ENCODE results near the gene NUMBL. TPM values are rescaled to one million over a fixed set of nuclear protein-coding genes. Genes with fewer than 3 reads are reported as not detected.

NUMBL gene
- total and polyA plus RNA-seq, 4 experiments from 2014 or later, result 0.35 to 20.2 (median 8.7) TPM

DNA sequence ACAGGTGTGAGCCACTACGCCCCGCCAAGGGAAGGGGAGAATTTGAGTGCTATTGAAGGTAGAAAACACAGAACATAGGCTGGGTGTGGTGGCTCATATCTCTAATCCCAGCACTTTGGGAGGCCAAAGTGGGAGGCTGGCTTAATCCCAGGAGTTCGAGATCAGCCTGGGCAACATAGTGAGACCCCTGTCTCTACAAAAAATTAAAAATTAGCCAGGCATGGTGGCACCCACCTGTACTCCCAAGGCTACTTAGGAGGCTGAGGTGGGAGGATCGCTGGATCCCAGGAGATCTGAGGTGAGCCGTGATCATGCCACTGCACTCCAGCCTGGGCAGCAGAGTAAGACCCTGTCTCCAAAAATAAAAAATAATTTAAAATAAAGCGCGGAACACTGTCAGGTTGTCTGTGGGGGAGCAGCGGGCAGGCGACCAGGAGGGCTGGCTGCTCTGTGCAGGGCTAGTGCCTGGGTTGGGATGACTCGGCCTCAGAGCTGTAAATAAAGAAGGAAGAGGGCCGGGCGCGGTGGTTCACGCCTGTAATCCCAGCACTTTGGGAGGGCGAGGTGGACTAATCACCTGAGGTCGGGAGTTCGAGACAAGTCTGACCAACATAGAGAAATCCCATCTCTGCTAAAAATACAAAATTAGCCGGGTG lies 48.3 kb downstream of the NUMBL start:
- intact Hi-C loops (cut with micrococcal nuclease), result no loop called here
- H3K4me1 ChIP-seq (ENCODE audit: insufficient read depth, low read length), result no peaks in the 10 kb centered on the region
- CTCF ChIA-PET (ENCODE audit: partially characterized antibody), result interaction anchor here (2.6 kb wide), 1 partner anchor 7 kb away, joined by 15 read pairs; no protein-coding TSS in a partner anchor
- no peaks in the 10 kb centered on the region for H3K27me3 ChIP-seq (ENCODE audit: insufficient read depth, low read length)
- Mint-ChIP-seq H3K27me3 (peaks cover 2 to 8% of the 10 kb centered on the region in 2 donors), H3K9me3 (no peaks in the 10 kb centered on the region), H3K4me1 (peaks cover 0 to 3% (median 2%) of the 10 kb centered on the region in 4 donors), H3K27ac (no peak overlapping the region), H3K4me3 (no peak overlapping the region), H3K36me3 (no peaks in the 10 kb centered on the region)
- DNase-seq, result no peak
- no peak overlapping the region for H3K27ac ChIP-seq (ENCODE audit: low read depth, low read length)
- H3K36me3 ChIP-seq (ENCODE audit: insufficient read depth, low read length), result no peaks in the 10 kb centered on the region
- no peaks in the 10 kb centered on the region for H3K9me3 ChIP-seq (ENCODE audit: control insufficient read depth in 1 of 2, low read length in 2 of 2)
- H3K4me3 ChIP-seq (ENCODE audit: low read length in 2 of 2), result no peak overlapping the region
- POLR2A ChIA-PET (ENCODE audit: partially characterized antibody), result no interaction called here

GRCh38 chr19:40641281-40641680 lies 49.2 kb downstream of the NUMBL start:
- no peak overlapping the region for H3K4me3 Mint-ChIP-seq
- CTCF ChIA-PET (ENCODE audit: partially characterized antibody), result no interaction called here
- H3K27me3 Mint-ChIP-seq, result peaks cover 2 to 8% of the 10 kb centered on the region in 2 donors

GRCh38 chr19:40640744-40641143 lies 49.7 kb downstream of the NUMBL start:
- Mint-ChIP-seq H3K27me3 (peaks cover 2 to 4% of the 10 kb centered on the region in 2 donors), H3K4me1 (peaks cover 0 to 3% (median 2%) of the 10 kb centered on the region in 4 donors), H3K9me3 (no peaks in the 10 kb centered on the region), H3K27ac (peak overlapping the region in 1 of 7 donors; percentile 61), H3K36me3 (no peaks in the 10 kb centered on the region), H3K4me3 (no peak overlapping the region)
- Histone ChIP-seq H3K4me1 (ENCODE audit: insufficient read depth, low read length) (no peaks in the 10 kb centered on the region), H3K4me3 (ENCODE audit: low read length in 2 of 2) (no peak overlapping the region), H3K27ac (ENCODE audit: low read depth, low read length) (no peak overlapping the region), H3K36me3 (ENCODE audit: insufficient read depth, low read length) (no peaks in the 10 kb centered on the region), H3K27me3 (ENCODE audit: insufficient read depth, low read length) (no peaks in the 10 kb centered on the region), H3K9me3 (ENCODE audit: control insufficient read depth in 1 of 2, low read length in 2 of 2) (no peaks in the 10 kb centered on the region)
- POLR2A ChIA-PET (ENCODE audit: partially characterized antibody), result no interaction called here
- DNase-seq, result no peak
- CTCF ChIA-PET (ENCODE audit: partially characterized antibody), result no interaction called here
- intact Hi-C loops (cut with micrococcal nuclease), result no loop called here

More at GRCh38 chr19:40641281-40641680, 49.2 kb downstream of the NUMBL start:
- Mint-ChIP-seq H3K27ac (peak overlapping the region in 1 of 7 donors; percentile 61), H3K4me1 (peaks cover 0 to 3% (median 2%) of the 10 kb centered on the region in 4 donors), H3K9me3 (no peaks in the 10 kb centered on the region), H3K36me3 (no peaks in the 10 kb centered on the region)
- intact Hi-C loops (cut with micrococcal nuclease), result no loop called here
- Histone ChIP-seq H3K36me3 (ENCODE audit: insufficient read depth, low read length) (no peaks in the 10 kb centered on the region), H3K27ac (ENCODE audit: low read depth, low read length) (no peak overlapping the region), H3K27me3 (ENCODE audit: insufficient read depth, low read length) (no peaks in the 10 kb centered on the region), H3K9me3 (ENCODE audit: control insufficient read depth in 1 of 2, low read length in 2 of 2) (no peaks in the 10 kb centered on the region), H3K4me1 (ENCODE audit: insufficient read depth, low read length) (no peaks in the 10 kb centered on the region), H3K4me3 (ENCODE audit: low read length in 2 of 2) (no peak overlapping the region)
- no peak for DNase-seq
- POLR2A ChIA-PET (ENCODE audit: partially characterized antibody), result no interaction called here

GRCh38 chr19:40639638-40639982 lies 50.8 kb downstream of the NUMBL start:
- CTCF ChIA-PET (ENCODE audit: partially characterized antibody), result interaction anchor here (0.6 to 2.3 kb wide), 3 partner anchors 34 to 304 kb away, joined by 3 to 7 read pairs (median 4); no protein-coding TSS in a partner anchor
- peaks cover under 1 to 5% (median 3%) of the 10 kb centered on the region in 4 donors for H3K4me1 Mint-ChIP-seq
- no peak for DNase-seq
- peaks cover 2% of the 10 kb centered on the region in 2 donors for H3K27me3 Mint-ChIP-seq
- no peaks in the 10 kb centered on the region for H3K36me3 Mint-ChIP-seq
- POLR2A ChIA-PET (ENCODE audit: partially characterized antibody), result no interaction called here
- no peak overlapping the region for H3K27ac Mint-ChIP-seq
- Histone ChIP-seq H3K4me3 (ENCODE audit: low read length in 2 of 2) (no peak overlapping the region), H3K27ac (ENCODE audit: low read depth, low read length) (no peak overlapping the region), H3K36me3 (ENCODE audit: insufficient read depth, low read length) (no peaks in the 10 kb centered on the region), H3K27me3 (ENCODE audit: insufficient read depth, low read length) (no peaks in the 10 kb centered on the region), H3K9me3 (ENCODE audit: control insufficient read depth in 1 of 2, low read length in 2 of 2) (no peaks in the 10 kb centered on the region), H3K4me1 (ENCODE audit: insufficient read depth, low read length) (peaks cover 2% of the 10 kb centered on the region)
- no peaks in the 10 kb centered on the region for H3K9me3 Mint-ChIP-seq
- intact Hi-C loops (cut with micrococcal nuclease), result no loop called here
- no peak overlapping the region for H3K4me3 Mint-ChIP-seq

GRCh38 chr19:40638327-40638726 lies 52.1 kb downstream of the NUMBL start:
- intact Hi-C loops (cut with micrococcal nuclease), result no loop called here
- no peak overlapping the region for H3K27ac Mint-ChIP-seq
- H3K27me3 Mint-ChIP-seq, result peaks cover 2 to 4% of the 10 kb centered on the region in 2 donors
- Histone ChIP-seq H3K4me1 (ENCODE audit: insufficient read depth, low read length) (peaks cover 6% of the 10 kb centered on the region), H3K27ac (ENCODE audit: low read depth, low read length) (no peak overlapping the region), H3K9me3 (ENCODE audit: control insufficient read depth in 1 of 2, low read length in 2 of 2) (no peaks in the 10 kb centered on the region), H3K4me3 (ENCODE audit: low read length in 2 of 2) (no peak overlapping the region), H3K27me3 (ENCODE audit: insufficient read depth, low read length) (no peaks in the 10 kb centered on the region), H3K36me3 (ENCODE audit: insufficient read depth, low read length) (no peaks in the 10 kb centered on the region)
- no peak for DNase-seq
- CTCF ChIA-PET (ENCODE audit: partially characterized antibody), result interaction anchor here (0.7 to 2.3 kb wide), 4 partner anchors 33 to 218 kb away, joined by 3 to 7 read pairs (median 4); no protein-coding TSS in a partner anchor
- H3K36me3 Mint-ChIP-seq, result no peaks in the 10 kb centered on the region
- peaks cover 4 to 10% (median 8%) of the 10 kb centered on the region in 4 donors for H3K4me1 Mint-ChIP-seq
- POLR2A ChIA-PET (ENCODE audit: partially characterized antibody), result no interaction called here
- H3K4me3 Mint-ChIP-seq, result no peak overlapping the region
- no peaks in the 10 kb centered on the region for H3K9me3 Mint-ChIP-seq

DNA sequence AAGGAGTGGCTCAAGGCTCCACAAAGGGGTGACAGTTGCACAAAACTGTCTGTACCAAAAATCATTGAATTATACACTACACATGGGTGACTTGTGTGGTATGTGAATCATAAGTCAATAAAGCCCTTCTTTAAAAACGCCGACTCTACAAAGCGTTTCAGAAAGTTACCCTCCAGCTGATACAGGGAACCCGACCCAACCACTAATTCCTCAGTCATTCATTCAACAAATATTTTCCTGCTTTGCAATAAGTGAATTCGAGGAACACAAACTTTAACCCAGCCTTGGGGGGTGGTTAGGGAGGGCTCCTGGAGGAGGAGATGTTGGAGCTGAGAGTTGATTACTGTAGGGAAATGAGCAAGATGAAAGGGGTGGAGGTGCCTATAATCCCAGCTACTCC lies 57.2 kb downstream of the NUMBL start:
- H3K27me3 Mint-ChIP-seq, result peaks cover 0 to 2% of the 10 kb centered on the region in 2 donors
- no peak overlapping the region for H3K27ac Mint-ChIP-seq
- no peaks in the 10 kb centered on the region for H3K9me3 Mint-ChIP-seq
- peaks cover 4 to 6% of the 10 kb centered on the region in 2 donors for H3K36me3 Mint-ChIP-seq
- Histone ChIP-seq H3K36me3 (ENCODE audit: insufficient read depth, low read length) (no peaks in the 10 kb centered on the region), H3K27ac (ENCODE audit: low read depth, low read length) (no peak overlapping the region), H3K9me3 (ENCODE audit: control insufficient read depth in 1 of 2, low read length in 2 of 2) (no peaks in the 10 kb centered on the region), H3K27me3 (ENCODE audit: insufficient read depth, low read length) (no peaks in the 10 kb centered on the region), H3K4me1 (ENCODE audit: insufficient read depth, low read length) (peaks cover 6% of the 10 kb centered on the region), H3K4me3 (ENCODE audit: low read length in 2 of 2) (no peak overlapping the region)
- H3K4me3 Mint-ChIP-seq, result no peak overlapping the region
- CTCF ChIA-PET (ENCODE audit: partially characterized antibody), result interaction anchor here (0.7 to 5.0 kb wide), 11 partner anchors 14 to 492 kb away, joined by 3 to 106 read pairs (median 25); partner anchors contain the start of gene LTBP4
- peaks cover 4 to 14% (median 7%) of the 10 kb centered on the region in 4 donors for H3K4me1 Mint-ChIP-seq
- POLR2A ChIA-PET (ENCODE audit: partially characterized antibody), result interaction anchor here (2.6 kb wide), 1 partner anchor 23 kb away, joined by 17 read pairs; no protein-coding TSS in a partner anchor
- DNase-seq, result no peak
- intact Hi-C loops (cut with micrococcal nuclease), result no loop called here

- H3K27me3 ChIP-seq (ENCODE audit: insufficient read depth, low read length), result no peaks in the 10 kb centered on the region
- no peak for DNase-seq
- CTCF ChIA-PET (ENCODE audit: partially characterized antibody), result interaction anchor here (2.9 to 5.0 kb wide), 7 partner anchors 13 to 90 kb away, joined by 9 to 106 read pairs (median 40); partner anchors contain the start of gene LTBP4
- H3K27ac ChIP-seq (ENCODE audit: low read depth, low read length), result no peak overlapping the region
- H3K9me3 Mint-ChIP-seq, result no peaks in the 10 kb centered on the region
- peaks cover 6% of the 10 kb centered on the region for H3K4me1 ChIP-seq (ENCODE audit: insufficient read depth, low read length)
- intact Hi-C loops (cut with micrococcal nuclease), result no loop called here
- peaks cover 0 to 2% of the 10 kb centered on the region in 2 donors for H3K27me3 Mint-ChIP-seq
- POLR2A ChIA-PET (ENCODE audit: partially characterized antibody), result no interaction called here
- no peaks in the 10 kb centered on the region for H3K36me3 ChIP-seq (ENCODE audit: insufficient read depth, low read length)
- no peak overlapping the region for H3K4me3 Mint-ChIP-seq
- H3K4me1 Mint-ChIP-seq, result peaks cover 4 to 14% (median 7%) of the 10 kb centered on the region in 4 donors
- no peaks in the 10 kb centered on the region for H3K9me3 ChIP-seq (ENCODE audit: control insufficient read depth in 1 of 2, low read length in 2 of 2)
- peaks cover 4 to 6% of the 10 kb centered on the region in 2 donors for H3K36me3 Mint-ChIP-seq
- H3K27ac Mint-ChIP-seq, result peak overlapping the region in 2 of 7 donors; percentile 19 to 29
- no peak overlapping the region for H3K4me3 ChIP-seq (ENCODE audit: low read length in 2 of 2)
Observed at GRCh38 chr19:40632311-40633036, 58.0 kb downstream of the NUMBL start.
